CD14-positive monocyte (primary cell): ENCODE data around the gene POLG2. TPM values are rescaled to one million over a fixed set of nuclear protein-coding genes. Genes with fewer than 3 reads are reported as not detected.
"Not testable (repeated sequence)": the region's sequence is repeated elsewhere in the genome, so short reads cannot be mapped to it uniquely, and the experiment has no call there.

ENCODE experiments used
- DNase-seq, 3 donors: peaks; one replicate each; pipeline ENCODE4 v3.0.0-alpha.2; 2011 to 2022
- H2AFZ ChIP-seq: 2 replicates; pipeline ENCODE4 v1.6.0; 2012; ENCODE audit warnings: mild to moderate bottlenecking, low read depth, low read length, inconsistent platforms; ENCODE audit not compliant: insufficient read depth, poor library complexity, severe bottlenecking
- H3K27ac ChIP-seq, 2 donors: 1 replicate in 1 of 2; 2 replicates in 1 of 2; pipeline ENCODE4 v1.5.1; 2012 to 2013; ENCODE audit warnings: low read length in 2 of 2, control low read depth in 1 of 2, inconsistent platforms in 1 of 2, low read depth in 1 of 2, mild to moderate bottlenecking in 1 of 2
- H3K27me3 ChIP-seq, 2 donors: one replicate each; pipeline versions ENCODE4 v1.6.0 to v1.6.1; 2011 to 2013; ENCODE audit warnings: low read length in 2 of 2; ENCODE audit not compliant: control insufficient read depth in 2 of 2, insufficient read depth in 2 of 2
- H3K36me3 ChIP-seq, 2 donors: replicated peaks in 1 of 2; 1 replicate in 1 of 2; 2 replicates in 1 of 2; pipeline versions ENCODE4 v1.5.1 to v1.6.1; 2012 to 2013; ENCODE audit warnings: low read length in 2 of 2, control low read depth in 1 of 2, inconsistent platforms in 1 of 2, mild to moderate bottlenecking in 1 of 2; ENCODE audit not compliant: insufficient read depth in 2 of 2, control insufficient read depth in 1 of 2
- H3K4me1 ChIP-seq, 2 donors: 1 replicate in 1 of 2; 2 replicates in 1 of 2; pipeline versions ENCODE4 v1.5.1 to v1.6.1; 2012 to 2013; ENCODE audit warnings: low read length in 2 of 2, control low read depth in 1 of 2, inconsistent platforms in 1 of 2, mild to moderate bottlenecking in 1 of 2, moderate library complexity in 1 of 2; ENCODE audit not compliant: insufficient read depth in 2 of 2, control insufficient read depth in 1 of 2
- H3K4me2 ChIP-seq: replicated peaks from 2 replicates; pipeline ENCODE3; 2012; ENCODE audit warnings: low read length, moderate library complexity, mild to moderate bottlenecking; ENCODE audit not compliant: poor library complexity, severe bottlenecking; ENCODE audit errors: extremely low read depth
- H3K4me3 ChIP-seq, 3 experiments: fragments of 200-600 bp in 1 of 3; sonication (generic) in 1 of 3; replicated peaks in 1 of 3; 1 replicate in 2 of 3; 2 replicates in 1 of 3; pipeline ENCODE4 v1.5.1; 2011 to 2013; ENCODE audit warnings: low read length in 3 of 3, mild to moderate bottlenecking in 3 of 3, control low read depth in 2 of 3, low read depth in 2 of 3, inconsistent platforms in 1 of 3, moderate library complexity in 1 of 3
- H3K79me2 ChIP-seq: 2 replicates; pipeline ENCODE4 v1.6.0; 2012; ENCODE audit warnings: mild to moderate bottlenecking, control low read depth, inconsistent platforms, low read length, moderate library complexity; ENCODE audit not compliant: insufficient read depth
- H3K9ac ChIP-seq: 2 replicates; pipeline ENCODE4 v1.6.0; 2017; ENCODE audit warnings: low read length, mild to moderate bottlenecking; ENCODE audit not compliant: insufficient read depth, poor library complexity, severe bottlenecking
- H3K9me3 ChIP-seq, 2 donors: replicated peaks in 1 of 2; 1 replicate in 1 of 2; 2 replicates in 1 of 2; pipeline versions ENCODE4 v1.5.1 to v1.6.1; 2012 to 2013; ENCODE audit warnings: low read length in 2 of 2, control low read depth in 1 of 2; ENCODE audit not compliant: control insufficient read depth in 1 of 2, insufficient read depth in 1 of 2
- H4K20me1 ChIP-seq: 2 replicates; pipeline ENCODE4 v1.6.0; 2012; ENCODE audit warnings: mild to moderate bottlenecking, low read length, control low read depth, moderate library complexity; ENCODE audit not compliant: insufficient read depth
- H3K27ac Mint-ChIP-seq, 7 donors: one replicate each; pipeline ENCODE4 v1.8.0; 2020; ENCODE audit warnings: mild to moderate bottlenecking in 7 of 7, mixed read lengths in 7 of 7, moderate library complexity in 6 of 7, inconsistent platforms in 2 of 7
- H3K27me3 Mint-ChIP-seq, 3 donors: one replicate each; pipeline ENCODE4 v1.8.0; 2021 to 2022; ENCODE audit warnings: low read depth in 3 of 3, mild to moderate bottlenecking in 3 of 3, mixed read lengths in 3 of 3, moderate library complexity in 3 of 3, inconsistent platforms in 1 of 3
- H3K36me3 Mint-ChIP-seq, 2 donors: one replicate each; pipeline ENCODE4 v1.8.0; 2020; ENCODE audit warnings: mixed read lengths in 2 of 2, inconsistent platforms in 1 of 2, mild to moderate bottlenecking in 1 of 2
- H3K4me1 Mint-ChIP-seq: one replicate; pipeline ENCODE4 v1.8.0; 2020; ENCODE audit warnings: mild to moderate bottlenecking, mixed read lengths
- H3K4me3 Mint-ChIP-seq, 2 donors: one replicate each; pipeline ENCODE4 v1.8.0; 2020; ENCODE audit warnings: mild to moderate bottlenecking in 2 of 2, mixed read lengths in 2 of 2, moderate library complexity in 1 of 2
- H3K9me3 Mint-ChIP-seq, 7 donors: one replicate each; pipeline ENCODE4 v1.8.0; 2020 to 2022; ENCODE audit warnings: mixed read lengths in 7 of 7, mild to moderate bottlenecking in 6 of 7, moderate library complexity in 6 of 7, inconsistent platforms in 2 of 7
- CTCF ChIP-seq: fragments of 200-600 bp; IDR thresholded peaks from one replicate; pipeline ENCODE4 v1.8.0; 2022; ENCODE audit warnings: antibody characterized with exemption, mild to moderate bottlenecking
- WGBS: methylation state at CpG from one replicate; pipeline ENCODE4 v1.1.5; 2013; ENCODE audit warnings: missing lambda C conversion rate; ENCODE audit not compliant: insufficient coverage; 5-methylcytosine and 5-hydroxymethylcytosine counted together
- intact Hi-C, 2 donors: fragments of 100-400 bp; cut with micrococcal nuclease; formaldehyde crosslinking; loops; one replicate each; pipeline versions ENCODE4 v1.15.0 to v1.15.1; 2023
- polyA plus RNA-seq, 3 donors: library from polyadenylated mRNA; depleted of rRNA in 1 of 3; unstranded in 2 of 3; stranded (reverse) in 1 of 3; fragments of 300-500 nt in 2 of 3; fragments of >200 nt in 1 of 3; fragmentation: Illumina TruSeq in 2 of 3; gene quantifications; 1 replicate in 2 of 3; 2 replicates in 1 of 3; pipeline ENCODE4 v1.2.3, GENCODE V29; 2012 to 2021

Gene POLG2
- polyA plus RNA-seq, 3 donors: 0.85 to 15.8 (median 1.7) TPM

GRCh38 chr17:64497565-64498035 lies 746 bp upstream of the POLG2 start:
- WGBS: 25% methylated on average over 2 of the region's 4 CpGs

GRCh38 chr17:64496348-64496785 lies 487 bp downstream of the POLG2 start:
- TF ChIP-seq CTCF: no peak
- H3K4me1 ChIP-seq: peaks cover 35 to 44% of the 10 kb centered on the region in 2 donors
- H3K27me3 ChIP-seq: no peaks in the 10 kb centered on the region
- H3K9me3 ChIP-seq: no peaks in the 10 kb centered on the region
- peaks cover 0 to 2% (median 0%) of the 10 kb centered on the region in 3 donors for H3K27me3 Mint-ChIP-seq
- peak overlapping the region; percentile 69 for H2AFZ ChIP-seq
- peaks cover 43 to 54% of the 10 kb centered on the region in 2 donors for H3K36me3 Mint-ChIP-seq
- peaks cover 46% of the 10 kb centered on the region in 2 donors for H3K36me3 ChIP-seq
- peak overlapping the region; percentile 96 to 99 (median 98) for H3K27ac Mint-ChIP-seq
- H3K4me2 ChIP-seq: peak overlapping the region; percentile 85
- H3K4me1 Mint-ChIP-seq: peaks cover 54% of the 10 kb centered on the region
- H3K27ac ChIP-seq: peak overlapping the region; percentile 90 to 97
- H3K4me3 ChIP-seq: peak overlapping the region; percentile 57 to 84 (median 70)
- WGBS: 0% methylated on average over 15 of the region's 20 CpGs
- intact Hi-C loops: loop anchor here in 1 of 2 donors (10.0 kb wide), 1 partner anchor 192 kb away; no protein-coding TSS in a partner anchor
- H3K4me3 Mint-ChIP-seq: peak overlapping the region; percentile 99 to 100
- peaks cover 83% of the 10 kb centered on the region for H3K79me2 ChIP-seq
- H4K20me1 ChIP-seq: peaks cover 42% of the 10 kb centered on the region
- H3K9ac ChIP-seq: peak overlapping the region; percentile 78
- no peak for DNase-seq
- H3K9me3 Mint-ChIP-seq: peaks cover 0 to 1% (median 0%) of the 10 kb centered on the region in 7 donors

More at GRCh38 chr17:64497565-64498035, 746 bp upstream of the POLG2 start:
- Histone ChIP-seq H3K4me3 (peak overlapping the region; percentile 57 to 84 (median 70)), H3K4me1 (peaks cover 31 to 40% of the 10 kb centered on the region in 2 donors), H4K20me1 (peaks cover 54% of the 10 kb centered on the region), H2AFZ (no peak overlapping the region), H3K27ac (peak overlapping the region; percentile 90 to 97), H3K4me2 (peak overlapping the region; percentile 85), H3K27me3 (no peaks in the 10 kb centered on the region), H3K9me3 (no peaks in the 10 kb centered on the region), H3K79me2 (peaks cover 83% of the 10 kb centered on the region), H3K36me3 (peaks cover 53 to 54% of the 10 kb centered on the region in 2 donors), H3K9ac (peak overlapping the region; percentile 78)
- H3K9me3 Mint-ChIP-seq: peaks cover 0 to 1% (median 0%) of the 10 kb centered on the region in 7 donors
- intact Hi-C loops: loop anchor here in 1 of 2 donors (10.0 kb wide), 1 partner anchor 193 kb away; no protein-coding TSS in a partner anchor
- peak overlapping the region; percentile 96 to 99 (median 98) for H3K27ac Mint-ChIP-seq
- H3K4me1 Mint-ChIP-seq: peaks cover 58% of the 10 kb centered on the region
- TF ChIP-seq CTCF: peak; percentile 10
- peak in 1 of 3 donors; percentile 33 for DNase-seq
- H3K27me3 Mint-ChIP-seq: peaks cover 0 to 2% (median 0%) of the 10 kb centered on the region in 3 donors
- H3K4me3 Mint-ChIP-seq: peak overlapping the region; percentile 99 to 100
- peaks cover 54 to 58% of the 10 kb centered on the region in 2 donors for H3K36me3 Mint-ChIP-seq

GRCh38 chr17:64495300-64495699 lies 1.6 kb downstream of the POLG2 start:
- peaks cover 54% of the 10 kb centered on the region for H3K4me1 Mint-ChIP-seq
- WGBS: no CpG with 5 or more reads among the region's 5 CpGs
- not testable (repeated sequence) for H3K27ac ChIP-seq, H2AFZ ChIP-seq, H3K9me3 Mint-ChIP-seq, H3K9ac ChIP-seq, DNase-seq, H3K27me3 ChIP-seq, H3K27me3 Mint-ChIP-seq, H3K9me3 ChIP-seq
- Histone ChIP-seq H4K20me1 (peaks cover 31% of the 10 kb centered on the region), H3K4me2 (peak overlapping the region; percentile 85), H3K36me3 (peaks cover 40 to 42% of the 10 kb centered on the region in 2 donors), H3K4me1 (peaks cover 38 to 49% of the 10 kb centered on the region in 2 donors), H3K79me2 (peaks cover 77% of the 10 kb centered on the region), H3K4me3 (peak overlapping the region in 1 of 3 experiments; percentile 84)
- peak overlapping the region in 3 of 7 donors; percentile 21 to 96 (median 50) for H3K27ac Mint-ChIP-seq
- peaks cover 37 to 48% of the 10 kb centered on the region in 2 donors for H3K36me3 Mint-ChIP-seq
- peak overlapping the region in 1 of 2 donors; percentile 65 for H3K4me3 Mint-ChIP-seq
- intact Hi-C loops: loop anchor here in 1 of 2 donors (10.0 kb wide), 1 partner anchor 190 kb away; no protein-coding TSS in a partner anchor
